Measurements from ENCODE around the gene JAKMIP1. TPM values are rescaled to one million over a fixed set of nuclear protein-coding genes. Genes with fewer than 3 reads are reported as not detected.

Gene JAKMIP1
- total and polyA plus RNA-seq, 2 of the 13 experiments (the other 11 are each of a cell fraction or from before 2014, with no cell fraction given) = not detected

GRCh38 chr4:6052679-6053078, 147.7 kb downstream of the JAKMIP1 start:
- Histone ChIP-seq H3K4me3 (replicated peaks in 1 of 3; ENCODE audit: insufficient read depth in 1 of 3, low read depth in 2 of 3, low read length in 3 of 3) (no peak overlapping the region), H3K4me2 (ENCODE audit: low read depth, low read length) (no peak overlapping the region), H2AFZ (ENCODE audit: low read length) (no peak overlapping the region), H4K20me1 (ENCODE audit: insufficient read depth, low read length) (no peaks in the 10 kb centered on the region), H3K27ac (ENCODE audit: extremely low read length, insufficient read depth, low read length) (no peak overlapping the region), H3K27me3 (ENCODE audit: control insufficient read depth in 1 of 2, insufficient read depth in 2 of 2, low read length in 2 of 2) (peaks cover 4 to 23% of the 10 kb centered on the region in 2 experiments; a peak in 3 of 5 replicates), H3K79me2 (ENCODE audit: insufficient read depth, low read length) (no peaks in the 10 kb centered on the region), H3K4me1 (ENCODE audit: insufficient read depth, low read length) (no peaks in the 10 kb centered on the region), H3K9ac (ENCODE audit: insufficient read depth, low read depth, low read length) (no peak overlapping the region), H3K36me3 (replicated peaks in 1 of 2; ENCODE audit: control insufficient read depth in 1 of 2, insufficient read depth in 2 of 2, low read length in 2 of 2) (no peaks in the 10 kb centered on the region), H3K9me3 (ENCODE audit: low read length) (peaks cover 8% of the 10 kb centered on the region)
- DNase-seq (ENCODE audit: low spot score) (no peak), FAIRE-seq (no peak), ATAC-seq (no peak)
- intact Hi-C loops (cut with micrococcal nuclease; ENCODE audit: unreplicated experiment) (no loop called here), in situ Hi-C loops (cut with HindIII; ENCODE audit: extremely low pct_ligation_motif_present, low pct_unique_long_range_greater_than_20kb) (no loop called here)
- ChIA-PET CTCF (ENCODE audit: low intra/inter-chr PET ratio, low total read pairs) (no interaction called here), POLR2A (interaction anchor here (0.7 kb wide), 1 partner anchor 19 kb away, joined by 3 read pairs; no protein-coding TSS in a partner anchor)
- no TSS peak for BruUV-seq (replicated peaks)
- TF ChIP-seq ZZZ3 (CRISPR knock-in tag; IDR thresholded peaks at IDR 0.05; ENCODE audit: borderline replicate concordance) (no peak), CSRNP1 (CRISPR knock-in tag; IDR thresholded peaks at IDR 0.05) (no peak), CENPT (CRISPR knock-in tag; IDR thresholded peaks at IDR 0.05; ENCODE audit: low read depth) (no peak), ZNF468 (CRISPR knock-in tag; IDR thresholded peaks at IDR 0.05) (no peak), ZNF282 (IDR thresholded peaks at IDR 0.05; ENCODE audit: partially characterized antibody) (no peak), POGK (CRISPR knock-in tag; conservative IDR thresholded peaks at IDR 0.05) (no peak), MTF2 (CRISPR knock-in tag; IDR thresholded peaks at IDR 0.05; ENCODE audit: borderline replicate concordance) (no peak), MAFF (IDR thresholded peaks at IDR 0.05; ENCODE audit: low read depth, low read length) (no peak), ZNF772 (CRISPR knock-in tag; IDR thresholded peaks at IDR 0.05) (no peak), NCOA2 (CRISPR knock-in tag; IDR thresholded peaks at IDR 0.05) (no peak), TFE3 (CRISPR knock-in tag; IDR thresholded peaks at IDR 0.05) (no peak), ZNF749 (CRISPR knock-in tag; IDR thresholded peaks at IDR 0.05; ENCODE audit: borderline replicate concordance) (no peak), TOE1 (CRISPR knock-in tag; IDR thresholded peaks at IDR 0.05) (no peak), ZNF33A (CRISPR knock-in tag; IDR thresholded peaks at IDR 0.05; ENCODE audit: borderline replicate concordance) (no peak)
- TF ChIP-seq, protein P1, sequence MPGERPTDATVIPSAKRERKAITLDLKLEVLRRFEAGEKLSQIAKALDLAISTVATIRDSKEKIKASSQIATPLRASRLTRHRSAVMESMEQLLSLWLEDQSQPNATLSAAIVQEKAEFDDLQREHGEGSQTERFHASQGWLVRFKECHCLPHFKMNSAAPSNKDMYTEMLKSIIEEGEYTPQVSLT (CRISPR knock-in tag; IDR thresholded peaks at IDR 0.05; ENCODE audit: borderline replicate concordance, low read depth) = no peak
- 45% methylated on average over 6 of the region's 6 CpGs for WGBS (ENCODE audit: low lambda C conversion rate)
